ENCODE measurements around the gene ELAC2.

GRCh38 chr17:13010959-13011358 is 6.9 kb downstream of the ELAC2 start:
- no peak for TF ChIP-seq CTCF (conservative IDR thresholded peaks at IDR 0.05 in 1 of 2, IDR thresholded peaks at IDR 0.05 in 1 of 2; ENCODE audit: low read depth in 1 of 2, low read length in 2 of 2)
- TF ChIP-seq EZH2 (IDR thresholded peaks at IDR 0.05; ENCODE audit: low read length, missing control alignments): no peak

All from fibroblast of lung (primary cell).